GM18858 (cell line): ENCODE measurements around the gene ZC3H18.

Source experiments
- ATAC-seq: cut with Tn5 transposase; IDR thresholded peaks from one replicate; pipeline ENCODE4 v1.9.1; 2021; ENCODE audit not compliant: unreplicated experiment

The ZC3H18 gene

DNA sequence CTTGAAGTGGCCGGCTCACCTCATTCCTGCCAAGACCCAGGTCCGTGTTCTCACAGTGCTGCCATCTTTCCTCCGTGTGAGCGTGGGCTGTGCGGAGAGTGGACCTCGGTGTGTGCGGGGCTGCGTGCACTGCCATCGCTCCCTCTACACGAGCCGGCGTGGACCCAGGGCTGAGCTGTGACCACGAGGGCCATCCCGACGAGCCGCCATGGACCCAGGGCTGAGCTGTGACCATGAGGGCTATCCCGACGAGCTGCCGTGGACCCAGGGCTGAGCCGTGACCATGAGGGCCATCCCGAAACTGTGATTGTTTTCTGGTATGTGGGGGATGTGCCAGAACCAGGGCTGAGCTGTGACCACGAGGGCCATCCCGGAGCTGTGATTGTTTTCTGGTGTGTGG, 101.6 kb downstream of the ZC3H18 start:
- ATAC-seq = no peak

DNA sequence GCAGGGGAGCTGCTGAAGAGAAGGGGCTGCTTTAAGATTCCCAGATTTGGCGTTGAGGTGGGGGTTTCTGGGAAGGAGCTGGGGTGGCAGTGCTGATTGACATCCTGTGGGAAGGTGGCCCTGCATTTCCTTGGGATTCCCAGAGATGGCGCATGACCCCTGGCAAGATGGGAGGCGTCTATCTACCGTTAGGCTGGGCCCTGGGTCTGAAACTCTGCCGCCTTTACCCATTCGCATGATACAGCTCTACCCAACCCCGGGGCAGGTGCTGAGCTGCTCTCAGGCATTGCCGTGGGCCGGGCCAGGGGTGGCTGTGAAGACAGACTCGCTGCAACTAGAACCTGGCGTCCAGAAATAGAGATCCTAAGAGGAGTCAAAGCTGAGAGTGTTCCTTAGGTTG, 102.6 kb downstream of the ZC3H18 start:
- ATAC-seq = no peak

GRCh38 chr16:88673716-88674379, 103.6 kb downstream of the ZC3H18 start:
- no peak for ATAC-seq

DNA sequence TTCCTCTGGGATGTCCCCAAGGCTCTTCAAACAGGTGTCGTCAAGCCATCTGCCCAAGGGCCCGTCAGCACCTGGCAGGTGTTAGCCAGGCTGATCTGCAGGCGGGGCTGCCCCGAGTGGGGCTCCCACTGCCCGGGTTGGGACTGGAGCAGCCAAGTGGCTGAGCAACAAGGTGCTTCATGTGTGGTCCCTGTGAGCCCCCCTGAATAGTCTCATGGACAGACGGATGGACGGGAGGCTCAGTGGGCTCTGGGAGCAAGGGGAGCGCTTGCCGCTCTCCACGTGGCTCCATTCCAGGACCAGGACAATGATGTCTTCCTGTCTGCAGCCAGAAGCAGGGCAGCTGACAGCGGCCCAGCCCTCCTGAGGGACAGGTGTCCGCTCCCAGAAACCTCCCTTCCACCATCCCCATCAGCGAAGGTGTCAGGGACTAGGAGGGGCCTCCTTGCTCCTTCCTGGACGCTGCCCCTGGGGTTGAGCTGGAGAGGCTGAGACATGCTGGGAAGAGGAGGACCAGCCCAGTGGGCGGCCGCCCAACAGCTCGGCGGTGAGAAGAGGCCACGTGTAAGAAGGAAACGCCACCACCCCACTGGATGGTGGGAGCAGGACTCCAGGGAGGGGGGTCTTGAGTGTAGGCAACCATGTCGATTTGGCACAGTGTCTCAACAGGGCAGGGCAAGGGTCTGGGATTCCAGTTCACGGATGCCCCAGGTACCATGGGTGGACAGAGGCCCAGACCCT, 106.5 kb downstream of the ZC3H18 start:
- no peak for ATAC-seq

GRCh38 chr16:88677721-88678120, 107.5 kb downstream of the ZC3H18 start:
- no peak for ATAC-seq

- ATAC-seq = no peak
Observed at GRCh38 chr16:88678224-88678979, 108.2 kb downstream of the ZC3H18 start.

GRCh38 chr16:88680554-88681083, 110.4 kb downstream of the ZC3H18 start:
- ATAC-seq = no peak

DNA sequence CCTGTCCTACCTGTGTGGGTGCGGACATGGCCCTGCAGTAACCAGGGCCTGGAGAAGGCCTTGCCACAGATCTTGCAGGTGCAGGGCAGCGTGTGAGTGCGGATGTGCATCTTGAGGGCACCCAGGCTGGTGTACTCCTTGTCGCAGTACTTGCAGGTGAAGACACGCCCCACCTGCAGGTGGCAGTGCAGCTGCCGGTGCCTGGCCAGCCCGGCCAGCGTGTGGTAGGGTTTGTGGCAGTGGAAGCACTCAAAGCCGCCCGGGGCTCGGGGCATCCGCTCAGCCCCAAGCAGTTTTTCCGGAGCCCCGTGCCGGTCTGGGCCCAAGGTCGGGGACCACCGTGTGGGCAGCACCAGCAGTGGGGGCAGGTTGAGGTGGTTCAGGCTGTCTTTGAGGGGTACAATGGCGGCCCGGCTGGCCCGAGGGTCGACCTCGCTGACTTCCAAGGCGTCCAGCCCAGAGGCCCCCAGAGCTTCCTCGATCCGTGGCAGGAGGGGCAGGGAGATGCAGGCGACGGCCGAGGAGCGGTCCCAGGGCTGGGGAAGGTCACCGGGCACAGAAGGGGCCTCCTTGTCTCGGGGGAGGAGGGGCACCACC, 111.0 kb downstream of the ZC3H18 start:
- ATAC-seq = no peak
